GM12801 (cell line): ENCODE results near the gene EPN3.

Source experiments
- CTCF ChIP-seq: IDR thresholded peaks from one replicate; pipeline ENCODE4 v1.5.1; 2011; ENCODE audit warnings: control low read depth; ENCODE audit not compliant: insufficient read length; ENCODE audit errors: extremely low read depth

EPN3 gene

DNA sequence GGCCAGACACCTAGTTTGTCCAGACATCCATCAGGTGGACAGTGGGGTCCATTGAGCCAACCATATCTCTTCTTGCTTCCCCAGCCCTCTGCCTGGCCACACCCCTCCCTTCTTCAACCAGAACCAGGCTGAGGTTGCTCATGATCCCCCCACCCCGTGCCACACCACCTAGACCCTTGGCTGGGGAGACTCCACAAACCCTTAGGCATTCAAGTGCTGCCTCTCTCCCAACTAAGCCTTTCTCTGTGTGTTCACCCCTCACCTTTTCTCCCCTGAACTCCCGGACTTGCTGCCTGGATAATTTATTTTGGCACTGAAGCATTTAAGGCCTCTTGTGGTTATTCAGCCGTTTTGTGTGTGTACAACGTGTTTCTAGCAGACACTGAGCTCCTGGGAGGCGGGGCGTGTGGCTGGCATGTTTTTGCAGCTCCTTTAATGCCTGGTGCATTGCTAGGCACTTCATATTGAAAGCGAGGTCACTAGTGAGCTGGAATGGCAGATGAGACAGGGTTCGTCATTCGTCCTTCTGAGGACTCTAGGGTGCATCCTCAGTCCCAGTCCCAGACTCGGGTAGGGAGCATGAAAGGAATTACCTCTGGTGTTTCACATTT is 56.7 kb downstream of the EPN3 start:
- no peak for TF ChIP-seq CTCF

DNA sequence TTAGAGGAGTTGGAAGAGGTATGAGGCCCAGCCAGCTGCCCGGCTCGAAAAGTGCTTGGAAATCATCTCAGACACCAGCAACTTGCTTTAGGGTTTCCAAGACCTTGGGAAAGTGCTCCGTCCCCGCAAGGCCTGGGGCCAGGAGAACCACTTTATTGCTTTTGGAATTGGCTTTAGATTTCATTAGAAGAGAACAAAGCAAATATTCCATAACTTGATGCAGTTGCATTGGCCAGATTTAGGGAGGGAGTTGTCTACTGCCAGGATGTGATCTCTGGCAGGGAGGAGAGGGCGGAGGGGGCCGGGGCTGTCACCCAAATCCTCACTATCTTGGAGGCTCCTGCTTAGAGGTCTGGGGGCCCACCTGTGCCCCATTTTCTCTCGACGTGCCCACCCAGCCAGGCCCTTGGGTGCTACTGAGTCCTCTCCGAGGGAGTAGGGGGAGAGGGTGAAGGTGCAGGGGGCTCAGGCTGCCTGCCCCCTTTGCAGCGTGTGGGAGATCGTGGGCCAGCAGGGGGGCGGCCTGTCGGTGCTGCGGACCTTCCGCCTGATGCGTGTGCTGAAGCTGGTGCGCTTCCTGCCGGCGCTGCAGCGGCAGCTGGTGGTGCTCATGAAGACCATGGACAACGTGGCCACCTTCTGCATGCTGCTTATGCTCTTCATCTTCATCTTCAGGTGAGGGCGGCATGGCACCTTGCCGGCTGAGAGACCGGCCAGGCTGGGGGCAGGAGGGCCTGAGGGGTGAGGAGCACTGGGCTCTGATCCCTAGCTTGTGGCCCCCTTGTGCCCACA is 58.6 kb downstream of the EPN3 start:
- no peak for TF ChIP-seq CTCF

- no peak for TF ChIP-seq CTCF
Observed at GRCh38 chr17:50593321-50593720, 60.8 kb downstream of the EPN3 start.
